HG03139 (cell line): ENCODE data around the gene OLFML2B.

Experiments used
- ATAC-seq: cut with Tn5 transposase; IDR thresholded peaks from one replicate; pipeline ENCODE4 v1.9.1; 2021; ENCODE audit not compliant: unreplicated experiment

Gene OLFML2B

GRCh38 chr1:161981735-161982506, 41.7 kb downstream of the OLFML2B start:
- no peak for ATAC-seq

GRCh38 chr1:161981126-161981525, 42.5 kb downstream of the OLFML2B start:
- no peak for ATAC-seq

GRCh38 chr1:161978011-161978790, 45.5 kb downstream of the OLFML2B start:
- ATAC-seq: no peak

- ATAC-seq: no peak
Measured at GRCh38 chr1:161973924-161974845, 49.5 kb downstream of the OLFML2B start.

DNA sequence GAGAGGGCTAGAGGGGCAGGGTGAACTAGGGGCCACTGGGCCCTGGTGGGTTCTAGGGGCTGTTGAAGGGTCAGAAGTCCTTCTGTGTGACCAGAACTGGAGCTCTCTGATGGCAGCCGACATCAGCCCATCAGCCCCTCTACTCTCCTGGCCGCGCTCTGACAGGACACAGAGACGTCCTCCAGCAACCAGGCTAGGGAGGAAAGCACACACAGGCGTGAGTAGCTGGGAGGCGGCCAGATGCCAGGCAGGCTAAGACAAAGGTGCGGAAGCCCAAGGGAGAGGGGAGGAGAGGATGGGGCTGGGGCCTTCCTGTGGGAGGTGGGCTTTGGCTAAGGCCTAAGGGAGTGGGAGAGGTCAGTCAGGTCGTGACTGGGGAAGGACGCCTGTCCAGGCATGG, 50.8 kb downstream of the OLFML2B start:
- ATAC-seq: no peak

GRCh38 chr1:161970633-161971032, 53.0 kb downstream of the OLFML2B start:
- ATAC-seq: no peak

- no peak for ATAC-seq
Measured at GRCh38 chr1:161970036-161970435, 53.6 kb downstream of the OLFML2B start.

DNA sequence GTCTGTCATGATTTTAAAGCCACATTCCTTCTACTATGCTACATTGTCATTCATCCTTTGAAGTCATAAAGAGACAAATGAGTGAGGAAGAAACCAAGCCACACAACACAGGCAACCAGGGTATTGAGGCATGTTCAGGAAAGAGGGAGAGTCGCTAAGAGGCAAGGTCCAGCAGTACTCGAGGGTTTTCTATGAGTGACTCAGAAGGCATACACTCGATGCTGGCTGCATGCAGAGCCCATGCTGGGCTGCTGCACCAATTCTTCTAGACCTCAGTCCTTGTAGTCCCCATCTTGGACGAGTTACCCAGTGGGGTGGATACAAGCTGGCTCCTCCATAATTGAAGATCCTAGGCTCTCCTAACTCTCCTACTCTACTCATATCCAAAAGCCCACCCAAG, 57.6 kb downstream of the OLFML2B start:
- no peak for ATAC-seq

- peak; percentile 79 for ATAC-seq
Measured at GRCh38 chr1:161962091-161962887, 61.4 kb downstream of the OLFML2B start.

GRCh38 chr1:161958425-161958824, 65.2 kb downstream of the OLFML2B start:
- ATAC-seq: no peak

GRCh38 chr1:161956930-161957329, 66.7 kb downstream of the OLFML2B start:
- no peak for ATAC-seq

- ATAC-seq: no peak
Measured at GRCh38 chr1:161956097-161956496, 67.6 kb downstream of the OLFML2B start.

- no peak for ATAC-seq
Measured at GRCh38 chr1:161955606-161956005, 68.1 kb downstream of the OLFML2B start.

DNA sequence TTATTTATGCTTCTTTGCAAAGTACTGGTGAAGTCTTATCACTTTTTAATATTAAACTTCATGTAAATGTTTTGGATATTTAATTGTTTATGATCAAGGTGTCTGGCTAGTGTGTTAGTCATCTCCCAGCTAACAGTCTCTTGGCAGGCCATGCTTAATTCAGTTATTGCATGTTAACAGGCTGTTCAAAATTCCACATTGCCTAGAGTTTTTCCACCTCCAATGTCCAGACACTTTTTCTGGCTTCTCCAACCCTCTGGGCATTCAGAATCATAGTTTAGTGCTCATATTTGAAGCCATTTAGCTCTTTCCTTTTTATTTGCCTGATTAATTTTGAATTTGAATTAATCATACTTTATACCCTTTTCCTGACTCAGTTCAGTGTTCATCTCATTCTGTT, 69.2 kb downstream of the OLFML2B start:
- ATAC-seq: no peak

- ATAC-seq: no peak
Measured at GRCh38 chr1:161954050-161954449, 69.6 kb downstream of the OLFML2B start.

- ATAC-seq: no peak
Measured at GRCh38 chr1:161953256-161953920, 70.3 kb downstream of the OLFML2B start.

DNA sequence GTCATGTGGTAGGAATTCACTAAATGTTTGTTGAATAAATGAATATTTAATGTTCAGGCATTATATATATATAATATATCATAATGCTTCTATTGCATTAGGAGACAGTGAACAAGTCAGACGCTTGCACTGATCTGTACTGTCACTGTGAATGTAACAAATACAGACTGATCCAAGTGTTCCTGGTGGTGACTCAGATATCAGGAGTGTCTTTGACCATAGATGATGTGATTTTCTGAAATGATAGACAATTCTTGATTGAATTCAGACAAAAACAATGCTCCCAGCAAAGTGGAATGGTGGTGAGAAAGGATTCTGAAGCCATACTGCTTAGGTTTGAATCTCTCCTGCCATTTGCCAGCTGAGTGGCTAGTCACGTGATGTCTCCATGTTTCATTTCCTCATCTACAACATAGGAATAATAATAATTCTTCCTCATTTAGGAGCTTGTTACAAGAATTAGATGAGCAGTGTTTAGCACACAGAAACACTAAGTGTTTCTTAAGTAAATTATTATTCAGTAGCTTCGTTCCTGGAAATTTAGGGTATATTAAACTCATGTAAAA, 71.0 kb downstream of the OLFML2B start:
- ATAC-seq: no peak

DNA sequence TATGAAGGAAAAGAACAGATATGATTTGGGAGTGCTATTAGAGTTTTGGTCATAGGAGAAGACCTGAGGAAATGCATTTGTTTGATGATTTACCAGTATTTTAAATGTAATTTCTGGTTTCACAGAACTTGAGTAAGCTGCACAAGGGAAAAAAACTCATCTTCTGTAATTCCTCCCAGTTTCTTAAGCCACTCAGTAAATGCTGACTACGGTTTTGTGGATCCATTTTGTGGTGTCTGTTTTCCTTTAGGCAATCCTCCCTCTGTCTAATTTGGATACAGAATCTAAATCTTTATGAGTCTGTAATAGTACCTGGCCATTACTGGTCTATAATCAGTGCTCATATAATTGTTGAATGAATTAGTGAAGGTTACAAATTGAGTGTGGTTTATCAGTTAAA, 72.0 kb downstream of the OLFML2B start:
- no peak for ATAC-seq

- ATAC-seq: no peak
Measured at GRCh38 chr1:161950377-161950776, 73.3 kb downstream of the OLFML2B start.

- no peak for ATAC-seq
Measured at GRCh38 chr1:161949548-161949947, 74.1 kb downstream of the OLFML2B start.
